GM21619 (cell line): Measurements from ENCODE around the gene OR2T3.
"Not testable (repeated sequence)": the region's sequence is repeated elsewhere in the genome, so short reads cannot be mapped to it uniquely, and the experiment has no call there.

Experiments used
- ATAC-seq: cut with Tn5 transposase; IDR thresholded peaks from one replicate; pipeline ENCODE4 v1.9.1; 2021; ENCODE audit not compliant: unreplicated experiment

The OR2T3 gene, protein sequence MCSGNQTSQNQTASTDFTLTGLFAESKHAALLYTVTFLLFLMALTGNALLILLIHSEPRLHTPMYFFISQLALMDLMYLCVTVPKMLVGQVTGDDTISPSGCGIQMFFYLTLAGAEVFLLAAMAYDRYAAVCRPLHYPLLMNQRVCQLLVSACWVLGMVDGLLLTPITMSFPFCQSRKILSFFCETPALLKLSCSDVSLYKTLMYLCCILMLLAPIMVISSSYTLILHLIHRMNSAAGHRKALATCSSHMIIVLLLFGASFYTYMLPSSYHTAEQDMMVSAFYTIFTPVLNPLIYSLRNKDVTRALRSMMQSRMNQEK

DNA sequence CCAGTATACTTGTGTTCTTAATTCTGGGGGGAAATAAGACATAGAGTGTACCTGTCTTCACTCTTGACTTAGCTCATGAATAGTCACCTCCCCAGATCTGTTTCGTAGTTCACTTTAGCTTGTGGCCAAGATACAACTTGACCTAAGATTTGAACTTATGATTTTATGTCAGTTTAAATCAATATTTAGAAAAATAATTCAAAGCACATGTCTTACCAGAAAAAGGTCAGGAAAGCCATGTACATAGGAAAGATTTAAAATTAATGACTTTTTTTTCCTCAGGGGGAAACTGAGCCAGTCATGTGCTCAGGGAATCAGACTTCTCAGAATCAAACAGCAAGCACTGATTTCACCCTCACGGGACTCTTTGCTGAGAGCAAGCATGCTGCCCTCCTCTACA is at the start of gene OR2T3:
Gene OR2T3, plus strand, starts transcription at position 301 of the 400 bp plus-strand sequence. Its CDS starts 0 bp downstream, at position 301.
- not testable (repeated sequence) for ATAC-seq

DNA sequence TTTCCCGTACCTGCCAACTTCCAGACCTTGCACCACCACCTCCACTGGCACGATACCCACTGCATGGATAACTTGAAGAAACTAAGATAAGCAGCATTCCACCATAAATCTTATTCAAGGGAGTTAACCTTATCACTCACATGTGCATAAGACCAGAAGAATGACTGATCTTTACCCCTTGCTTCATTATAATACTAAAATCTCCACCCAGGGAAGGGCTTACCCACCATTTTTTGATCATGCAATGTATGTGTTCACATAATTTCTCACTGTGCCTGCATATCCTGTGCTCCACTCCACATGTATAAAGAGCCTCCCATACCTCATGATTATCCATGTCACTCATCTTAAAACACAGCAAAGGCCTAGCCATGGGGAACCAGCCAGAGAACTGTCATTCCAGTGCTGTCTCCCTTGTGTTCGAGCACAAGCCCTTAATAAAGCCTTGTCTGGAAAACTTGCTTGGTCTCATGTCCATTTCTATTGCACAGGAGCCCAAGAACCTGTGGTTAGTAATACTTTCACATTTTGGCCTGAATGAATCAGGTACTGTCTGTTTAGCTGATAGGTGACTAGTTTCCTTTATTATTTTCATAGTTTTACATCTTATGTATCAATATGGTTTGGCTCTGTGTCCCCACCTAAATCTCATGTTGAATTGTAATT is 45.5 kb upstream of the OR2T3 start:
- ATAC-seq: peak; percentile 41

DNA sequence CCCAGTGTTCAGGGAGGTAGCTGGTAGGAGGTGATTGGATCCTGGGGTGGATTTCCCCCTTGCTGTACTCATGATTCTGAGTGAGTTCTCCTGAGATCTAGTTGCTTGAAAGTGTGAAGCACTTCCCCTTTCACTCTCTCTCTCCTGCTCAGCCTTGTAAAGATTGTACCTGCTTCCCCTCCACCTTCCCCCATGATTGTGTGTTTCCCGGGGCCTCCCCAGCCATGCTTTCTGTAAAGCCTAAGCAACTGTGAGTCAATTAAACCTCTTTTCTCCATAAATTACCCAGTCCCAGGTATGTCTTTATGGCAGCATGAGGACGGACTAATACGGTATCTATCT is 45.0 kb upstream of the OR2T3 start:
- peak; percentile 94 for ATAC-seq

DNA sequence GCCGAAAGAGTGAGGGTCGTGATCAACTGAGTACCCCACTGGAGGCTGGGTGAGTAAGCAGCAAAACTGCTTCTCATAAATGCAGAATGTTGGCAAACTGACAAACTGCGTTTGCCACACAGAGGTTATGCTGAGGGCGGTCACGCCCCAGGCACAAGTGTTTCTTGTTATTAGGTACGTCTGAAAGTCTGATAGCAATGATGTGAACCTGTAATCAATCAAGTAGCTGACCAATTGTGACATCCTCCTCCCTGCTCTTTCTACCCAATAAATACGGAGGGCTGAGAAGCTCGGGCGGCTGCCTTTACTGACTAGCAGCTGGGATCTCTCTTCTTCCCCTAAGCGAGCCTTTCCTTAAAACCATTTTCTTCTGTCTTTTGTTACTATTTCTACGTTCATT is 41.5 kb upstream of the OR2T3 start:
- ATAC-seq: not testable (repeated sequence)

DNA sequence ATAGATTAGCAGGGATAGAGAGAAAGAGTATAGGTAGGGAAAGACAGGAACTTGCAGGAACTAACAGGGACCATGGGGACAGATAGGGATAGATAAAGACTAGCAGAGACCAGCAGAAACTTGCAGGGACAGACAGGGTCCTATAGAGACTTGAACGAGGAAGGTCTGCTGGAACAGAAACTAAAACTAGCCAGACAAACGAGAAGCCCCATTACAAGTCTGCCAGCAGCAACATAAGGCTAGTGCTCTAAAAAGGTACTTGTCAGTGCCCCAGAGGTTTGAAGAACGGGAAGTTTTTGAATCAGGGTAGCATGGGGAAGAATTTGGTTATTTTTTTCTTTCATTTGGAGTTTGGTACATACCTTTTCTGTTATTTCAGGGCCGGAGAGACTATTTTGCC is 41.0 kb upstream of the OR2T3 start:
- not testable (repeated sequence) for ATAC-seq

DNA sequence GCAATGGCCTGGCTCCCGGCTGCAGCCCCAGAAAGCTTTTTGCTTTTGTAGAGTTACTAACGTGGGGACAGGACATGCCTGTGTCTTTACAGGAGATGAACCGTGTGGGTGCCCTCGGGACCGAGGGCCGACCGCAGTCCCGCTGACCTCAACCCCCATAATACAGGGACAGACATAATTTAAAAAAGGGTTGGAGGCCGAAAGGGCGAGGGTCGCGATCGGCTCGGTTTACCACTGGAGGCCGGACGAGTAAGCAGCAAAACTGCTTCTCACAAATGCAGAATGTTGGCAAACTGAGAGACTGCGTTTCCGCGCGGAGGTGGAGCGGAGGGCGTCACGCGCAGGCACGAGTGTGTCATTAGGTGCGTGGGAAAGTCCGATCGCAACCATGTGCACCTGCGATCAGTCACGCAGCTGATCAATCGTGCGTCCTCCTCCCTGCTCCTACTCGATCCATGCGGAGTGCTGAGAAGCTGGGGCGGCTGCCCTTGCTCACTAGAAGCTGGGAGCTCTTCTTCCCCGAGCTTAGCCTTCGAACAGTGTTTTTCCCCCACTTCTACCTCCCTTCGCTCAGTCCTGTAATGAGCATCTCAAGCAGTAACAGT is 39.2 kb upstream of the OR2T3 start:
- not testable (repeated sequence) for ATAC-seq

DNA sequence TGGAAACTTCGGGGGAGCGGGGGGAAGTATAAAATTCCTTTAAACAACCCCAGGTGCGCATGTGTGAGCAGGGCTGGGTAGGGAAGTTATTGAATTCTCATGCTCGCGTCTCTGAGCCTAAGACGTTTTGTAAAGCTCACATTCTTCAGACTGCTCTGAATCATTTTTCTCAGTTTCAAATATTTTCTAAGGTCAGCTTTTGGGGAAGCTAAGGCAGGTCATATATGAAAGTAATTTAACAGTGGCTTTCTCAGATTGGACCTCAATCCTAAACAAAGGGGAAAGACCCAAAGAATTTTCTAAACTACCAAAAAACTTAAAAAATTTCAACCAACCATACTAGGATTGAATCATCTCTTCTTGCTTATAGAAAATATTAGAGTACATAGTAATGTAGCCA is 38.2 kb upstream of the OR2T3 start:
- ATAC-seq: peak; percentile 58

DNA sequence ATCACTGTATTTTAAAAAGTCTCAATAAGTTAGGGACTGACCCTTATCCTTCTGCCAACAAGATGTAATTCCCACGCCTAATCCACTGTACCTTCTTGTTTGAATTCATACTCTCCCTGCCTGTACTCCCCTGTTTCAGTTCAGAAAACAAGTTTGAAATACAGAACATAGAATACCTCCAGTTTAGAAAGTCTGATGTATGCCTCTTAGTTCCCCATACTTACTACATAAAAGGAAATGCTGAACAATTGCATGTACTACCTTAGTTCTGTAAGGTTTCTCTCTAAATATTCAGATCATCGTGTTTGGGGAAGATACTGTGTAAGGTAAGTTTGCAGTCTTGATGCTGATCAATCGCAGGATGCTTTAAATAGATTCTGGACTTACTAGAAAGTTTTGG is 36.8 kb upstream of the OR2T3 start:
- peak; percentile 54 for ATAC-seq

DNA sequence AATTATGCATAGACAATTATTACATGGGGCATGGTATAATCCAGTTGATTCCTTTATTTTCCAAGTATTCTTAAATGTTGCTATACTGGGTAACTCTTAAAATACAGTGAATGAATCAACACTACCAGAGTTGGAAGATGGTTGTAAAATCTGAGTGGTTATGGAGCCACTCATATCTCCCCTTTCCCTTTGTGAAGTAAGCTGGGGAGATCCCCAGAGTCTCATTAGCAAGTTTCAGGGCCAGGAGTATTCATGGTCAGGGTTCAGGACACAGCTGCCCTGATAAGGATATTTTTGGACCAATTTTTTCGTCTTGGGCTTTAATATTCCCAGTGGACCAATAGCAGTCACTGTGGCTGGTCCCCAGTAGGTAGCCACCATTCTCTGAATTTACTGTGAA is 34.5 kb upstream of the OR2T3 start:
- peak; percentile 43 for ATAC-seq

DNA sequence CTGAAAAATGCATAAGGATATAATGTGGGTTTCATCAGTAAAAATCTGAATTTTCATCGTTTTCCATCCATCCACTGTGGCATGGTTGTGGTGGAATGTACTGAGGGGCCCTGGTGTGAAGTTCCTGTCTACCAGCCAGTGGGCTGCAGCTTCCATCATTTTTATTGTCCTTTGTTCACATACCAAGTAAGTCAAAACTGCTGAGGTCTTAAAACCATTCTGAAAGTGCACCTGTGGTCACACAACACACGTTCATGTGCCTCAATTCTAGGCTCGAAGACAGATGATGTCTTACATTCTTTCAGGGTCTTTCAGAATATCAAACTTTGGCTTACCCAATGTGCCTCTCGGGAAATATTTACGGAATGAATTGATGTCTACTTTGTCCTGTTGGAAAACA is 33.9 kb upstream of the OR2T3 start:
- ATAC-seq: not testable (repeated sequence)

DNA sequence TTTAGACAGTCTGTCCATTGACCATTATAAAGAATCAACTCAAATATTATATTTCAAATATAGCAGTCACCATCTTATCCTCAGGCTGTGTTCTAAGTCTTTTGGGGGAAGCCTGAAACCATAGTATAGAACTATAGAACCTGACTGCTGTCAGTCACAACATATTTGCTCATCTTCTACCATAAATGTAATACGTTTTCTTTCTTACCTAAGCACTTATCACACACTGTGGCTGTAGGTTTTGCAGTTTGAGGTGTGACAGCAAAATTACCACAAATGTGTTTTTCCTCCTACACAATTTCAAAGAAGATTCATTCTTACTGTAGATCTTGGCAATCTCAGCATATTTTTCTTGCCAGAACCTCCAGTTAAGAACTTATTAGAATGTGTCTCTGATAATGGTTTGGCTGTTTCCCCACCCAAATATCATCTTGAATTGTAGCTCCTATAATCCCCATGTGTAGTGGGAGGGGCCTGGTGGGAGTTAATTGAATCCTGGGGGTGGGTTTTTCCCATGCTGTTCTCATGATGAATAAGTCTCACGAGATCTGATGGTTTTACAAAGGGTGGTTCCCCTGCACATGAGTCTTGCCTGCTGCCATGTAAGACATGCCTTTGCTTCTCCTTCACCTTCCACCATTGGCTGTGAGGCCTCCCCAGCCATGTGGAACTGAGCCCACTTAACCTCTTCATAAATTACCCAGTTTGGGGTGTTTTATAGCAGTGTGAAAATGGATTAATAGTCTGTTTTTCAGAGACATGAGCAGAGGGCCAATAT is 30.5 kb upstream of the OR2T3 start:
- ATAC-seq: not testable (repeated sequence)

DNA sequence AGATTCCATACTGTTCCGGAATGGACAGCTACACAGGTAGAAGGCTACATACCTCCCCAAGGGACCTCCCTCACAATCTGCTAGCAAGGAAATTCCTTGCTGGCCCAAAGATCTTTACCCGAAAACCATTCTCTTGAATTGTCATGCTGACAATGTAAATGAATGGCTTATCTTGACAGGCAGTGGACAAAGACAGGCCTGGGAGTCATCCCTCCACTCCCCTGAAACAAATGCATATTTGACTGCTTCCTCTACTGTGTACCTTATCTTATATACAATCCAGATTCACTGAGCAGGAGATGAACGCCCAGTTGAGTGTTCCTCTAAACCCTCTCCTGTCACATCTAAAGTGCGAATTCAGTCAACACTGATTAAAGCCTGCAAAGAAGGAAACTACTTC is 28.5 kb upstream of the OR2T3 start:
- not testable (repeated sequence) for ATAC-seq

DNA sequence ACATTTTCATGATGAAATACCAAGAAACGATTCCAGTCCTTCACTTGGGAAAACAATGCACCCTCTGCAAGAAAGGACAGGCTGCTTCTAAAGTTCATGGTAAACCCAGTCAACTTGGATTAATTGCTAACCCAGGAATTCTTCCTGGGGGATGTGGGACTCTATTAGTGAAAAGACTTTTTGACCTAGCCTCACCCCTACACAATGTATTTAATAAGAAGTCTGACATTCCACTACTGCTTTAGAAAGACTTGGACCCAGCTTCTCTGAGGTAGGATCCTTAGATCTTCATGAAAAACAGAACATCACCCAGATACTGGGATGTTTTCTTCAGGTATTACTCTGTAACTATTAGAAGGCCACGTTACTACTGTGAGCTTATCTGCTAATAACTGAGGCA is 27.8 kb upstream of the OR2T3 start, which contains the start of gene OR2T2:
Gene OR2T2, plus strand, starts transcription at position 239 of the 400 bp plus-strand sequence. CDS start 7,161 bp downstream, outside the sequence.
- ATAC-seq: not testable (repeated sequence)

DNA sequence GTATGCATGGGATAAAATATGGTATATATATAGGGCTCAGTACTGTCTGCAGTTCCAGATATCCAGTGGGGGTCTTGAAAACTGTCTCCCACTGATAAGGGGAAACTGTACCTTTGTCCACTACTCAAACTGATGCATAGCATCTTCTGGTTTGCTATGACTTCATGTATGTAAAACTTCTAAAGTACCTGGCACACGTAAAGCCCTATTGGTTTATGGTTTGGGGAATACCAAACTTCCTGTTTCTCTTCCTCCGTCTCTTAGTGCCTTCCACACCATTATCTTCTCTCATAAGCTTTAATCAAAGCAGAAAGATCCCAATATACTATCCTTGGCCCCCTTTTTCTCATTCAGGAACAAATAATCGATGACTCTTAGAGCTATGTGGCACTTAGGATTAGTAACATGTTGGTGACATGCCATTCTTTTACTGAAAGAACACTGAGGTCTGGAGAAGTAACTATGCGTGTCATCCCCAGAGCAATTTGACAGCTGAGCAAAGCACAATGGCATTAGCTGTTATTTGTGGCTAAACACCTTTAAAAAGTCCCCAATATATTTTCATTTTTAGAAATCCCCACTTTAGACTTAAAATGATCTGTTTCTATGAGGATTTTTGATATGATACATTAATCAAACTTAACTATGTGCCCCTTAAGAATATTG is 24.6 kb upstream of the OR2T3 start:
- peak; percentile 45 for ATAC-seq

DNA sequence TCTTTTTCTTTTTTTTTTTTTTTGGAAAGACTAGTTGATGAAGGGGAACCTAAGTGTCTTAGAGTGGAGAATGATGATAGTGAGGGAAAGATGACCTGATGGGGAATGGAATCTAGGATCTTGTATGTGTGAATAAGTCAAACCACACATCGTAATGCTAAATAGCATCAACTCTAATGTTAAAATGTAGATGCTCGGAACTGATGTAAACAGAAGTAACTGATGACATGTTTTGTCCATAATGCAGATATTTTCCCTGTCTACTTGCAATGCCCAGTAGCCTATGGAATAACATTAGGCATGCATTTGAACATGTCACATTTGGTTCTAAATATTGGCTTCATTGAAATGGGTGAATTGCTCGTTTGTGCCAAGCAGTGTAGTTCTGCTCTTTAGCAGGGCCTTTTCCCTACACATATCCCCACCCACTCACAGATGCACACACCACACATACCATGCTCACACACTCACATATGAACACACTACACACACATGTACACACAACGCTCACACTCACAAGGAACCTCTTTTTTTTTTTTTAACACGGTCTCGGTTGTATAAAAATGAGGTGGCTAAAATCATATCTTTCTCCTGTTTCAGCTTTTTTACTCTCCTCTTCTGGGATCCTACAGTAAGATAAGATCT is 23.2 kb upstream of the OR2T3 start:
- ATAC-seq: not testable (repeated sequence)

DNA sequence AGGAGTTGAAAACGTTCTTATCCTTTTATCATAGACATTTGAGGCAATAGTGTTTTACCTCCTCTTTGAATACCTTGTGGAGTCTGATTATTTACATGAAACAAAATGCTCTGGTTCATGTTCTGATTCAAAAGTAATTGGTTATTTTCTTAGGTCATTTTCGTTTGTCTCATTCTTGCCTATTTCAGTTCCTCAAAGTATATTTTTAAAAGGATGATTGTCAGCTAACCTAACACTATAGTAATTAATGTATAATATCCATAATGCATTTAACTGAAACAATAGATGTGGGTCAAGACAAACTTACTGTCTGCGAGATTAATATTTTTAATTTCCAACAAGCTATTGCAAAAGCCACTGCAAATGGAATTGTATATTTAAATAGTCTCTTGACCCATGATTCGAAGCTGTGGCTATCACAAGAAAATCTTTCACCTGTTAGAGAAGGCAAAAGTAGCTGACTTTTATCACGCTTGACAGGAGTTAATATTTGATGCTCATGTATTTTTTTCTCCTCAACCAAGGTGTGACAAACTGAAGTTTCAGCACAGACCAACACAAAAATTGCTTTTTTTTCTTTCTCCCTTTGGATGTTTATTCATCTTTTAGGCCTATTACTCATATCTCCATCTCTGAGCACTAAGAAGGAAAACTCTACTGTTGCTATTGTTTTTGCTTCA is 22.5 kb upstream of the OR2T3 start:
- peak; percentile 54 for ATAC-seq

DNA sequence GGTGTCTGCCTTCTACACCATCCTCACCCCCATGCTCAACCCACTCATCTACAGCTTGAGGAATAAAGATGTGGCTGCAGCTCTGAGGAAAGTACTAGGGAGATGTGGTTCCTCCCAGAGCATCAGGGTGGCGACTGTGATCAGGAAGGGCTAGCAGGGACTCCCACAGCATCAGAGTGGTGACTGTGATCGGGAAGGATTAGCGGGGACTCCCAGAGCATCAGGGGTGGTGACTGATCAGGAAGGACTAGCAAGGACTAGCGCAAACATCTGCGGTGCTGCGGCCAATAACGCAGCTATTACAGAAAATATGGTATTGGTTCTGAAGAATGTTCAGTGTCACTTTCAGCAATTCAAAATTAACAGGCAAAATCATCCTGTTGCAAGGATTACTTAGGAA is 19.5 kb upstream of the OR2T3 start:
- ATAC-seq: not testable (repeated sequence)

DNA sequence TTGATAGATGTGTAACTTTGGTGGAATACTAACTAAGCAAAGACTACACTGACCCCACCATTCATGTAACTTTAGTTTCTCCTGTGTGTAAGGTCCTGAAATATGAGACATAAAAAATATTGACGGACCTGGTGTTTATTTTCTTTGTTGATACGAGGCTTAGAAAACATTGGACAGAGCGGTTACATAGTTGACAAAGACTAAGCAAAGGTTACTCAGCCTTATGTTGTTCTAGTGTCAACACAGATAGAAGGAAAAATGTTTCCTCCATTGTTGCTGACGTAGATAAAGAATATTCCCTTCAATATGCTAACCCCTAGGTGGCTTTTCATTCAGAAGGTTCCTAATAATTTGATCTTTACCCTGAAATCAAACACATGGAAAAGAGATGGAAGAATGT is 18.1 kb upstream of the OR2T3 start:
- not testable (repeated sequence) for ATAC-seq

DNA sequence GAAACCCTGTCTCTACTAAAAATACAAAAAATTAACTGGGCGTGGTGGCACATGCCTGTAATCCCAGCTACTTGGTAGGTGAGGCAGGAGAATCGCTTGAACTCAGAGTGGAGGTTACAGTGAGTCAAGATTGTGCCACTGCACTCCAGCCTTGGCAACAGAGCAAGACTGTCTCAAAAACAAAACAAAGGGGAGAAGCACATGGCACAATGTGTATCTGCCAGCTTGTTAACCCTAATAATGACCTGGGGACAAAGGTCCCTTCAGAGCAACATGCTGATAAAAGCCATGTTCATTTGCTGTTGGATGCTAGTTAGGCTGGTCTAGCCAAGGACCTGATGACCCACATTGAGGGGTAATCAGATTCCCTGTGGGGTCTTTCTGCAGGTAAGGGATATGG is 16.5 kb upstream of the OR2T3 start:
- not testable (repeated sequence) for ATAC-seq

DNA sequence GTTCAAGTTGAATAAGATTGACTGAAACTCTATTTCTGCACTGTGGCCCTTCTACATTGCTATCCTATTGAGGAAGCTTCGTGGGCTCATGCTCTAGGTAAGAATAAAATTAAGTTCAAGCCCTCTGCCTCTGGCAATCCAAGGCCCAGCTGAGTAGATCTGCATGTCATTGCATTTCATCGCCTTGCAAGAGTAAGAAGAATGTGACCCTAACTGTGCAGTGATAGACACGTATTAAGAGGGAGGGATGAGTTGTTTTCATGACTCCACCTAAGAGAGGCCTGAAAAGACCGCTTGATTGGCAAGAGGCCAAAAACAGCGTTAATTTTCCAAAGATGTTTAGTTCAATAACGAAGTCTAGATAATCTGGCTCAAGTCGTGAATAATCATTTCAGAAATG is 14.0 kb upstream of the OR2T3 start:
- ATAC-seq: not testable (repeated sequence)
